Dedifferentiated amniotic fluid mesenchymal stem cell (primary cell): ENCODE results near the gene TRIM42.

Experiments
- DNase-seq: peaks from one replicate; pipeline ENCODE4 v3.0.0-alpha.2; 2016; ENCODE audit errors: extremely low spot score

TRIM42 gene

DNA sequence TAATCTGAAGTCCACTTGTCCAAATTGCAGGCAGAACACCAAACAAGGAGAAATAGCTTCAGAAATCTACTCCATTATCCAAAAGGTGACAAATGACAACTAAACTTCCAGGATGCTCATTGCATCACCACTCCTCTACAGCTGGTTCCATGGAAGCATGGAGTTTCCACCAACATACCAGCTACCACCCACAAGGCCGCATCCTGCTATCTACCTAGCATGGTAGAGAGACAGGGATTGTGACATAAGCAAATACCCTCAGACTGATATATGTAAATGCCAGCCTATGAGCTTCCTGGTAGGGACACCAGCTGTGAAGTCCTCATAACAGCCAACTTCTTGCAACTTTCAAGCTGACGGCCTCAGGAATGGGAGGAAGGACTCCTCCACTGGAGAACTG is at the start of gene TRIM42:
TSS of gene TRIM42 (plus strand) at position 301 of the 400 bp plus-strand sequence. CDS start 166 bp downstream, outside the sequence.
- DNase-seq, result no peak

DNA sequence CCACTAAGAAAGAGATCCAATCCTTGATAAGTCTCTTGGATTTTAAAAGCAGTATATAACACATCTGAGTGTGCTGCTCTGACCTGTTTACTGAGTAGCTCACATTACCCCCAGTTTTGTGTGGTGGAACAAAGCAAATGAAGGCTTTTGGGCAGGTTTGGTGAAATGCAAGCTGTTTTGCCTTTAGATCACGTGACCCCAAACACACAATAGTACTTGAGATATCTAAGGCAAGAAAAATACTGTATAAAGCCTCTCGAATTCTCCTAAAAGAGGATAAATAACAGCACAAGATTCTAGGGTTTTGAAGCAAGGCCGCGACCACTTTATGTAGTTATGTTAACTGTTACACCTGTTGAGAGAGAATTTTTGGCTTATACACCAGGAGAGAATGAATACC is 49.3 kb upstream of the TRIM42 start:
- no peak for DNase-seq

DNA sequence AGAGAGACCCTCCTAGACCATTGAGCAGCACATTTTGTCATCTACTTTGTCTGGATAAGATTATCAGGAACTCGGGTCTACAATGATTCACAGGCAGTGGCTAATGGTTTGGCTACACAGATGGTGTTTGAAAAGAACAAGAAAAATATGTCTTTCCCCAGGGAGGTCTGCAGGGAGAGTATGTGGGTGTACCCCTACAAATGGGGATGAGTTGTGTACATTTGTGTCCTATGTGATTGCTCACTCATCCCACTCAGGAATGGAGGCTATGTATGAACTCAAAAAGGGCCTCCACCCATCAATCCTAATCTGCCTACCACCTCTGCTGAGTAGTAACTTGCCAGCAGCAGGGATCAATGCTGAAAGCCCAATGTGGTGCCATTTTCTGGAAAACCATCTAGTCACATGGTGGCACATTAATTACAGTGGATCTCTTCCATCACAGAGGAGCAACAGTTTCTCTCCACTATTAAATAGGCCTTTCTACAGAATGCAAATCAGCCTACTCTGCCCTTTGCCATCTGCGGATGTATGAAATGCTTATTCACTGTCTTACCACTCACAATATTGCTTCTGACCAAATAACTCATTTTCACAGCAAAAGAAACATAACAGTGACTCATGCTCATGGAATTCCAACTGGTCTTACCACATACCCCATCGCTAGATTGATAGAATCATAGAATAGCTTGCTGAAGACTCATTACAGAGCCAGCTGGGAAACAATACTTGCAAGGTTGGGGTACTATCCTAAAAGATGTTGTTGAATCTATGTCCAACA is 48.3 kb upstream of the TRIM42 start:
- DNase-seq, result peak; percentile 80

DNA sequence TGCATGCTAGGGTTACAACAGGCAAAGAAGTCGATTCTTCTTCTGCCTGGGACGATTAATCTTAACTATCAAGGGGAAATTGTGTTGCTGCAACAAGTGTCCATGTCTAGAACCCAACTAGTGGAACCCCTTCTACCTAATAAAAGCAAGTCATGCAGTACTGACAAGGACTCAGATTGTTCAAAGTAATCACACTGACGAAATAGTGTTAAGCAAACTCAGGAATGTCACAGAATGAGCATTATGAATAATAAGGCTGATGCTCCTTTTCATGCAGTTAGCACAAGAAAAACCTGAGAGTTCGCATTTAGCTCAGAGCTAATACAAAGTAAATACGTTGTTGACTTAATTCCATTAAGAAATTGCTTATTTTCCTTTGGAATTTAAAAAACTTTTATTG is 47.5 kb upstream of the TRIM42 start:
- DNase-seq, result no peak

DNA sequence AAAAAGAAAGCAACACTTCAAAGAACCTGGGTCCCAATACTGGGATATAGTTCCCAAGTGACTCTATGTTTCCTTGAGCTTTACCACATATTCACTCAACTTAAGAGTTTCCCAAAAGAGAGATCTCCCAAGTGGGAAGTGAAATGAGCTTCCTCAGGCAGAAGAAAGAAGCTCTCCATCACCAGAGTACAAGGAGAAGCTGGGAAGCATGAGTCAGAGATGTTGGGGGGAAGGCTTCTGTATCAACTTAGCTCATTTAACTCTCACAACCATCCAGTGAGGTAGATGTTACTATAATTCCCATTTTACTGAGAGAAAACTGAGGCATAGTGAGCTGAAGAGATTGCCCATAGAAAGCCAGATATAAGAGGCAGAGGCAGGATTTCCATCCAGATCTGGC is 47.0 kb upstream of the TRIM42 start:
- DNase-seq, result no peak

DNA sequence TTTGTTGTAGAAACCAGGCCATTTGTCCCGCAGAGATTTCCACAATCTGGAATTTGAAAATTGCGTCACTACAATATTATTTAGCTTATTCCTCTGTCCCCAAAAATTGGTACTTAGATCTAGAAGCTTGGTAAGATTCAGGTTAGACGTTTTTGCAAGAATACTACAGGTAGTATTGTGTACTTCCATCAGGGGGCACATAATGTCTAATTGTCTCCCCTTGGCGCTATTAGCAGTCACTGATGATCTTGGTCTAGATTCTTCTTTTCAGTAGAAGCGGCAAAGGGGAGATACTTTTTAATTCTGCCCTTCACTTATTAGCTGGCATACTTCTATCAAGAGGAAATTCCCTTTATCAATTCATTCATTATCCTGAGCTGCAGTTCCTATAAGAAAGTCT is 42.6 kb upstream of the TRIM42 start:
- DNase-seq, result no peak

DNA sequence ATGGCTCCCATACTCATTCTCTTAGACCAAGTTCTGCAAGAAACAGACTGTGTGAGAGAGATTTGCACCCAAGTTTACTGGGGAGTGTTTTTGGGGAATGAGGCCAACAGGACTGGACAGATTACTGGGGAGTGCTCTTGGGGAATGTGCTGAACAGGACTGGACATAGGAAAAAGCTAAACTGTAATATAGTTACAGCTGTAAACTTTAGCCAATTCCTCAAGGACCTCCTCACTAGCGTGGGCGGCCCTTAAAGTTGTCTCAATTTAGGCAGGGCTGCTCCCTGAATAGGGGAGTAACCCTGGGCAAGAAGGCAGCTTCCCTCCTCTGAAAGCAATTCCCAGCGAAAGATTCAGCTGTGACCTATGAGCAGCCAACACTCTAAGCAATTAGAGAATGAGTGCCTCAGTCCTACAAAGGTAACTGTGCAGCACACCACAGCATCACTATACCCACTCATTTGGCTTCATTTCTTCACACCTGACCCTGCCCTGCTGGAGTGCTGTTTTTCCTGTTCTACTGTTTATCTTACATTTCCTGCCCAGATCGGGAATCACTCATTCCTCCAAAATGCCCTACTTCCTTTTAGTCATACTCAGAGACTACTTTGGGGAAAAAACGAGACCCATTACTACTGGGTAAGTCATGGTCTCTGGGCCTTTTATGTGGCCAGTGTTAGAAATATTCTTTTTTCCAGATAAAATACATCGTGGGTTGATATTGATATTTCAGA is 41.3 kb upstream of the TRIM42 start:
- DNase-seq, result no peak

DNA sequence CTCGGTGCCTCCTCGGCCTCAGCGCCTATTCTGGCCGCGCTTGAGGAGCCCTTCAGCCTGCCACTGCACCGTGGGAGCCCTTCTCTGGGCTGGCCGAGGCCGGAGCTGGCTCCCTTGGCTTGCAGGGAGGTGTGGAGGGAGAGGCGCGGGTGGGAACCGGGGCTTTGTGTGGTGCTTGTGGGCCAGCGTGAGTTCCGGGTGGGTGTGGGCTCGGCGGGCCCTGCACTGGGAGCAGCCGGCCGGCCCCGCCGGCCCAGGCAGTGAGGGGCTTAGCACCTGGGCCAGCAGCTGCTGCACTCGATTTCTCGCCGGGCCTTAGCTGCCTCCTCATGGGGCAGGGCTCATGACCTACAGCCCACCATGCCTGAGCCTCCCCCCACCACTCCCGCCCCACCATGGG is 26.6 kb upstream of the TRIM42 start:
- DNase-seq, result no peak

DNA sequence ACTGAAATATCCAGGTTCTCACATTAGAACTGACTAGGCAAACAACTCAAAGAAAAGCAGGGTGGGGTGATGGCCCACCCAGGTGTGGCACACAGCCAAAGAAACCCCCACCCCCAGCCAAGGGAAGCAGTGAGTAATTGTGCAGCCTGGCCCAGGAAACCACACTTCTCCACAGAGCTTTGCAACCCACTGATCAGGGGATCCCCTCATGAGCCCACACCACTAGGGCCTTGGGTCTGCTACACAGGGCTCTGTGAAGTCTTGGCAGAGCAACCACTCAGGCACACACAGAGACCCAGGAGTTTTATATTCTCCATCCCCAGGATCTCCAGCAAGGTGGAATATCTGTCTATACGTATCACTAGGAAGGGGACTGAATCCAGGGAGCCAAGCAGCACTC is 22.2 kb upstream of the TRIM42 start:
- DNase-seq, result no peak

DNA sequence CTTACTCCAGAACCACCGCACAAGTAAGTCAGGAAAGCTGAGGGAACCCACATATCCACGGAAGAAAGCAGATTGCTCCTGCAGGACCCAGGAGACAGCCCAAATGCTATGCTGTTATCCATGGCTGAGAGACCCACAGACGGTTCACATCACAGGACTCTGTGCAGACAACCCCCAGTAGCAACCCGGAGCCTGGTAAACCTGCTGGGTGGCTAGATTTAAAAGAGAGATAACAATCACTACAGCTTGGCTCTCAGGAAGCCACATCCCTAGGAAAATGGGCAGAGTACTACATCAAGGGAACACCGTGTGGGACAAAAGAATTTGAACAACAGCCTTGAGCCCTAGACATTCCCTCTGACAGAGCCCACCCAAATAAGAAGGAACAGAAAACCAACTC is 13.8 kb upstream of the TRIM42 start:
- DNase-seq, result no peak

DNA sequence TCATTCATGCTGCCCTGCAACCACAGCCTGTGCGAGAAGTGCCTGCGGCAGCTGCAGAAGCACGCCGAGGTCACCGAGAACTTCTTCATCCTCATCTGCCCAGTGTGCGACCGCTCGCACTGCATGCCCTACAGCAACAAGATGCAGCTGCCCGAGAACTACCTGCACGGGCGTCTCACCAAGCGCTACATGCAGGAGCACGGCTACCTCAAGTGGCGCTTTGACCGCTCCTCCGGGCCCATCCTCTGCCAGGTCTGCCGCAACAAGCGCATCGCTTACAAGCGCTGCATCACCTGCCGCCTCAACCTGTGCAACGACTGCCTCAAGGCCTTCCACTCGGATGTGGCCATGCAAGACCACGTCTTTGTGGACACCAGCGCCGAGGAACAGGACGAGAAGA is 4.7 kb downstream of the TRIM42 start:
- DNase-seq, result no peak

DNA sequence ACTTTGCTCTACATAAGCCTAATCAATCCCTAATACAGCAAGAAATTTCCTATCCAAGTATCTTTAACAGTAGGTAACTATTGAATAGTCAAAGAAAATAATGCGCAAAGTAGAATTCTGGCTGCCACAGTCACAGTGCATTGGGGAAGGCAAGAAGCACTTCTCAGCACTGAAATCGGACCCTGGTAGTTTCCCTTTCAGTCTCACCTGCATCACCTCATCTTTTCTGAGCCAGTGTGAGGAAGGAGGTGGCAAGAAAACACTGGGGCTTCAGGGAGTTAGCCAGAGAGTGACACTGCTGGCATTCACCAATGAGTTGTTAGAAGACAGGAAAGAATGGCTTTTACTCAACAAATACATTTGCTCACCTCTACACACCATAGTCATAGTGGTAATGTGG is 8.3 kb downstream of the TRIM42 start:
- DNase-seq, result no peak

DNA sequence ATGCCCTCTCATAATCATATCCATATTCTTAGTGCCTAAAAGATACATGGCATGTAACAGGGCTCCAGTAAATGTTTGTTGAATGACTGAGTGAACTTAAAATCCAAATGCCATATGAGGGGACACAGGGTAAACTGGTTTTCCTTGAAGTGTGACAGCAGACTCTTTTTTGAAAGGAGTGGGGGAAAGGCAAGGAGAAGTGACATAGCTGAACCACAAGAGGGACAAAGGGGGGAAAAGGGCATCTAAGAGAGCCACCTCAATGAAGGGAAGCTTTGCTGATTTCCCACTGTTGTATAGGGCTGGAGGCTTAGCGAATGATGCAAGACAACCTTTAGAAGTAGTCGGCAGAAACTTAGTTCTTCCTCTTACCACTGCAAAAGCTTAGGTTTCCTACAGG is 9.1 kb downstream of the TRIM42 start:
- DNase-seq, result no peak

DNA sequence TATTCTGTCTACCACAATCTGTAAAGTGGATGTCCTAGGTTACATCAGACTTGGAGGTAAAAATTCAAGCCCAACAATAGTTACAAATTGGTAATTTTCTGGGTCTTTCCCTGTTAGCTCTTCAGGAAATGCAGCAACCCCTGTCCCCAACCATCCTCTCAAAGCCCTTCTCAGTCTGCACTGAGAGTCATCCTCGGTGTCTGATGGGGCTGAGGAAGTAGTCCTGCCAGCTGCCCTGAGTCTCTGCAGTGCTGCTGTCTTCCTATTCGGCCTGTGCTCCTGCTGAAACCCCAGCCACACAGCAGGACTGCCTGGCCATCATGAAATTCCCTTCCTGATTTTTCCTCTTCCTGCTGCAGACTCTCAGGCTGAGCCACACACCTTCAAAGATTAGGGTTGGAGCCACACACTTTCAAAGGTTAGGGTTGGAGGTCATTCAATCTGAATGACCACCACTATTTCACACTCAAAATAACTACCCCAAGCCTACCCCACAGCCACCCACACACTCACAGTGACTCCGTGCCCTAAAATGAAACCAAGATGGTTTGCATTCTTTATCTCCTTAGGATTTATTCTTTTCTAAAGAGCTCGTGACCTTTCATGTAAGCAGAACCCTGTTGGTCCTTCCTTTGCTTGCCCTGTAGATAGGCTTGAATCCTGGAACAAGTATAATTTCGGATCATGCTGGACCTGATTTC is 17.6 kb downstream of the TRIM42 start:
- no peak for DNase-seq

DNA sequence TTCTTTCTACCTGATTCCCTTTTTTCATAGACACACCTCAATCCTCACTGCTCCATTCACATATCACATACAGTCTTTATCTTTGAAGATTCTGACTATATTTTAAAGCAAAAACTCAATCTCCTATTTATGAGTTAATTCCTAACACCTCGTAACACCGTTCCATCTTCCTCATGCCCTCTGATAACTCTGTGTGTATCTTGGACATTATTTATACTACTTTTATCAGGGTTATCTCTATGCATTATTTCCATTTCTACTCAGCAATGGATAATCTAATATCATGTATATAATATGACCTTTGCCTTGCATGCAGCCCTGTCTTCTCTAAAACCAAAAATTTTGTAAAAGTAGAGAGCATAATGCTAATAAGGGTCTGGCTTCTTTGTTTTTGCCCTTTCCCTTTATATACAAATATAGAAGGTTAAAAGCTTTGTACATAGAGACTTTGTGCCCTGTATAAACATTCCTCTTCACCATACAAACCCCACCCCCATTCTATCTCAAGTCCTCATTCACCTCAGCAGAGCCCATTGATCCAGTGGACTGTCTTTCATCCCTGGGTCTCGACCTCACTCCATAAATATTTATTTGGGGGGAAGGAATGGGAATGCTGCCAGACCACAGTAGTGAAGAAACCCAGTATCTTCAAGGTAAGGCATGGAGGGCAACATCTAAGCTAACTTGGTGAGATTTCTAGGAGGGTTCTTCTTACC is 21.8 kb downstream of the TRIM42 start:
- no peak for DNase-seq

DNA sequence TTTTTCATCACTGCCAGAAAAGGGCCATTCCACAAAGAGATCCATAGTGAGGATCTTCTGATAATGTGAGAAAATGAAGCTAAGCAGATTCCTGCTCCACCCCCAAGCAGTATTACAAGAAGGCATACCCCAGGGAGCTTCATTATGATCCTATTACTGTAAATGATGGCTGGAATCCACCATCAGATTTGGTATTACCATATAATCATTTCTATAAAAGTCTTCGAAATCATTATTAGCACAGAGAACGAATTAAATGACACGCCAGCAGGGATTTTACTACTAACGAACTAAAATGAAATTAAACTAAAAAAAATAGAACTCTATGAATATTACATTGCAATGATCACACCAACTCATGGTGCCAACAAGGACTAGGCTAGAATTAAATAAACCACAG is 24.4 kb downstream of the TRIM42 start:
- no peak for DNase-seq

DNA sequence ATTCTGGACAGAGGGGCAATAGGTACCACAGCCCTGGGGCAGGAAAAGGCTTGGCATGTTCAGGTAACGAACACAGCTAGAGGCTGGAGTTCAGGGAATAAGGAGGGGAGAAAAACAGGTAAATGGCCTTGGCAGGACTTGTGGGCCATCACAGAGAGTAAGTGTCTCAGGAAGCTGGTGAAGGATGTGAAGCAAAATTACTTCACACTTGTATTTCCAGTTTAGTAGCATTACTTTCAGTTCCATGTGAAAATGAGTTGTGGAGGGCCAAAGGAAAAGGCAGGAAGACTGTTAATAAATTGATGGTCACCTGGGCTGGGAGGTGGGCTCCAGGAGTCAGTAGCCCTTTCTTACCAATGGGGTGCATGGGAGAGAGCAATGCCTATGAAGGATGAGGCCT is 25.6 kb downstream of the TRIM42 start:
- no peak for DNase-seq

DNA sequence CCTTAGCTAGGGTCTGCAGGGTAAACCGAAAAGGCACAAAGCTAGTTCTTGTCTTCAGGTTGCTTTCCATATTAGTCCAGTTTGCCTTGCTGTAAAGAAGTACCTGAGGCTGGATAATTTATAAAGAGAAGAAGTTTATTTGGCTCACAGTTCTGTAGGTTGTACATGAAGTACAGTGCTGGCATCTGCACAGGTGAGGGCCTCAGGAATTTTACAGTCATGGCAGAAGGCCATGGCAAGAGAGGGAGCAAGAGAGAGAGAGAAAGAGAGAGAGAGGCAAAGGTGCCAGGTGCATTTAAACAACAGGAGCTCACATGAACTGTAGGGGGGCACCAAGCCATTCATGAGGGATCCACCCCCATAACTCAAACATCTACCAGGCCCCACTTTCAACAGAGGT is 26.9 kb downstream of the TRIM42 start:
- DNase-seq, result no peak

DNA sequence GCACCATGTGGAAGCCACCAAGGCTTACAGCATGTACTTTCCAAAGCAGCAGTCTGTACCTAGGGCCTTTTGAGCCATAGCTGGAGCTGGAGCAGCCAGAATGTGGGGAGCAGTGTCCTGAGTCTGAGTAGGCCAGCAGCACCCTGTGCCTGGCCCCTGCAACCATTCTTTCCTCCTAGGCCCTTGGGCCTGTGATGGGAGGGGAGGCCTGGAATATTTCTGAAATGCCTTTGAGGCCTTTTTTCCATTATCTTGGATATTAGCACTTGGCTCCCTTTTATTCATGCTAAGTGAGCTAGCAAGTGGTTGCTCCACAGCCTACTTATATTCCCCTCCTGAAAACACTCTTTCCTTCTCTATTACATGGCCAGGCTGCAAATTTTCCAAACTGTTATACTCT is 28.1 kb downstream of the TRIM42 start:
- DNase-seq, result no peak

DNA sequence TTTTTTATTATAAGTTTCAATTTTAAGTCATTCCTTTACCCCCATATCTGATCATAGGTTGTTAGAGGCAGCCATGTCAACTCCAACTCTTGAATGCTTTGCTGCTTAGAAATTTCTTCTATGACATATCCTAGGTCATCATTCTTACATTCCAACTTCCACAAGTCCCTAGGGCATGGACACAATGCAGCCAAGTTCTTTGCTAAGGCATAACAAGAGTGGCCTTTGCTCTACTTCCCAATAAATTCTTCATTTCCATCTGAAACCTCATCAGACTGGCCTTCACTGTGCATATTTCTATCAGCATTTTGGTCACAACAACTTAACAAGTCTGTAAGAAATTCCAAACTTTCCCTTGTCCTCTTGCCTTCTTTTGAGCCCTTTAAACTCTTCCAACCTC is 28.5 kb downstream of the TRIM42 start:
- DNase-seq, result no peak

DNA sequence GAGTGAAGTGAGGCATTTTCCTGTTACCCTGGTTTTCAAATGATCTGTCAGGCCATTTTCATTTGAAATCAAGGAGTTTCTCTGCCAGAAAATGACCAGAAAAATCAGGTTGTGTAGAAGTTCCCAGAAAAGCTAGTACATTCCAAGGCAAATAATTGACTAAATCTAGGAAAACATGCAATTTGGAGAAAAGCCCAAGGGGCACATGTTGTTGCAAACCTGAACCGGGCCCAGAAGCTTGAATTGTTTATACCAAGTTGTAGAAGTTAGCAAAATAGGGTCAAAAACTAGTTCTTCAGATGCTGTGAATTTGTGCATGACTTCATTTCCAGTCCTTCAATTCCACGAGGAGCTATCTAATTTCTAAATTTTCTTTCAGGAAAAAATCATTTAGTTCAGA is 31.0 kb downstream of the TRIM42 start:
- DNase-seq, result no peak

DNA sequence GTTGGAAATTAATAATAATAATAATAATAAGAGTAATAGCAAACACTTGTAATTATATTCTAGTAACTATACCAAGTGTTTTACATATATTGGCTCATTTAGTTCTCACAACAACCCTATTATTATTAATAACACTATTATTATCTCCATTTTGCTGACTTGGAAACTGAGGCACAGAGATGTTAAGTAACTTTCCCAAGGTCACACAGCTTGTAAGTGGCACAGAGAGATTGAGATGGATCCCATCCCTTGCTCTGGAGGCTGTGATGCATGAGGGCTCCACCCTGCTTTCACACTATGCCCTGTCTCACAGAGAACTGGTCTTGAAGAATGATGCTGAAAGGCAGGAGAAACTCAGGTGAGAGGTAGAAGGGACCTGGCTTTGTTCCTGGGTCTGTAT is 31.9 kb downstream of the TRIM42 start:
- no peak for DNase-seq
